ENCODE results near the gene HPX. TPM values are rescaled to one million over a fixed set of nuclear protein-coding genes. Genes with fewer than 3 reads are reported as not detected.
A peak's percentile ranks its signal among the peaks of the same experiment; 100 is the strongest.

The HPX gene
- total RNA-seq, 1 experiment from 2014 or later, result 1.0 TPM

DNA sequence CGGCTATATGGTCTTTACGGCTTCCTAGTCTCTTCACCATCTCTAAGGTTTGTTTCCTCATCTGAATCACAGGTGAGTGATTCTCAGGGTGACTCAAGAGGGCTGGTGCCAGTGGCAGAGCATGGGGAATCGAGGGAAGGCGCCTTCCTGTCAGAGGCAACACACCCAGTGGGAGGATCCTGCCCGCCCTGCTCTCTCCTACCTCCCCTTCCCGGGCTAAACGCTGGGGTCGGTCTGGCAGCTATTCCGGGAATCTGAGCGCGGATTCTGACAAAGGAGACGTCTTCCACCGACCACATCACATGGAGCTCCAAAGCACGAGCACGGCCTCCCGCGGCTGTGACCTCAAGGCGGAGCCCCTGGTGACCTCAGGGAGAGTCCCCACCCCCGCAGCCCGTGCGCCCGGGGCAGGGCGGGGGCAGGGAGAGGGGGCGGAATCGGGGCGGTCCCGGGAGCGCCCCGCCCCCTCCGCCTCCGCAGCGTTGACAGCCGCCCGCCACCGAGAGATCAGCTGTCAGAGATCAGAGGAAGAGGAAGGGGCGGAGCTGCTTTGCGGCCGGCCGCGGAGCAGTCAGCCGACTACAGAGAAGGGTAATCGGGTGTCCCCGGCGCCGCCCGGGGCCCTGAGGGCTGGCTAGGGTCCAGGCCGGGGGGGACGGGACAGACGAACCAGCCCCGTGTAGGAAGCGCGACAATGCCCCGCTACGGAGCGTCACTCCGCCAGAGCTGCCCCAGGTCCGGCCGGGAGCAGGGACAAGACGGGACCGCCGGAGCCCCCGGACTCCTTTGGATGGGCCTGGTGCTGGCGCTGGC, 50.7 kb downstream of the HPX start, which contains the start of gene SMPD1:
SMPD1 (plus strand) TSS at position 570 of the 813 bp plus-strand sequence; CDS start at position 695, 125 bp downstream.
- peak; percentile 86 for DNase-seq (ENCODE audit: low read depth, low spot score)
- ChIA-PET POLR2A (interaction anchor here (0.6 to 0.7 kb wide), 3 partner anchors 84 to 666 kb away, joined by 3 to 9 read pairs (median 6); partner anchors contain the start of gene TRIM3), CTCF (interaction anchor here (0.7 to 1.6 kb wide), 3 partner anchors 11 to 91 kb away, joined by 4 to 10 read pairs (median 10); no protein-coding TSS in a partner anchor)
- in situ Hi-C loops (cut with HindIII; ENCODE audit: low pct_unique_long_range_greater_than_20kb, low sequenced_read_pairs), result no loop called here
- no TSS peak for BruUV-seq (replicated peaks)
- intact Hi-C loops (cut with micrococcal nuclease; ENCODE audit: unreplicated experiment), result no loop called here
- H3K27ac ChIP-seq (ENCODE audit: low read length), result peak within 1 kb of the TSS; percentile 44
- ATAC-seq, result peak; percentile 97
- no peaks in the 10 kb centered on the region for H3K36me3 ChIP-seq (ENCODE audit: control insufficient read depth, insufficient read depth, low read length)
- peak within 1 kb of the TSS; percentile 58 to 66 for H3K4me3 ChIP-seq (ENCODE audit: low read depth in 2 of 2, low read length in 2 of 2)
- H3K9me3 ChIP-seq (ENCODE audit: control insufficient read depth, insufficient read depth, low read depth, low read length), result no peaks in the 10 kb centered on the region
- peak; percentile 99 for TF ChIP-seq SIN3A (IDR thresholded peaks at IDR 0.05; ENCODE audit: borderline replicate concordance, insufficient read depth, low read depth, low read length)
- TF ChIP-seq, protein P1, sequence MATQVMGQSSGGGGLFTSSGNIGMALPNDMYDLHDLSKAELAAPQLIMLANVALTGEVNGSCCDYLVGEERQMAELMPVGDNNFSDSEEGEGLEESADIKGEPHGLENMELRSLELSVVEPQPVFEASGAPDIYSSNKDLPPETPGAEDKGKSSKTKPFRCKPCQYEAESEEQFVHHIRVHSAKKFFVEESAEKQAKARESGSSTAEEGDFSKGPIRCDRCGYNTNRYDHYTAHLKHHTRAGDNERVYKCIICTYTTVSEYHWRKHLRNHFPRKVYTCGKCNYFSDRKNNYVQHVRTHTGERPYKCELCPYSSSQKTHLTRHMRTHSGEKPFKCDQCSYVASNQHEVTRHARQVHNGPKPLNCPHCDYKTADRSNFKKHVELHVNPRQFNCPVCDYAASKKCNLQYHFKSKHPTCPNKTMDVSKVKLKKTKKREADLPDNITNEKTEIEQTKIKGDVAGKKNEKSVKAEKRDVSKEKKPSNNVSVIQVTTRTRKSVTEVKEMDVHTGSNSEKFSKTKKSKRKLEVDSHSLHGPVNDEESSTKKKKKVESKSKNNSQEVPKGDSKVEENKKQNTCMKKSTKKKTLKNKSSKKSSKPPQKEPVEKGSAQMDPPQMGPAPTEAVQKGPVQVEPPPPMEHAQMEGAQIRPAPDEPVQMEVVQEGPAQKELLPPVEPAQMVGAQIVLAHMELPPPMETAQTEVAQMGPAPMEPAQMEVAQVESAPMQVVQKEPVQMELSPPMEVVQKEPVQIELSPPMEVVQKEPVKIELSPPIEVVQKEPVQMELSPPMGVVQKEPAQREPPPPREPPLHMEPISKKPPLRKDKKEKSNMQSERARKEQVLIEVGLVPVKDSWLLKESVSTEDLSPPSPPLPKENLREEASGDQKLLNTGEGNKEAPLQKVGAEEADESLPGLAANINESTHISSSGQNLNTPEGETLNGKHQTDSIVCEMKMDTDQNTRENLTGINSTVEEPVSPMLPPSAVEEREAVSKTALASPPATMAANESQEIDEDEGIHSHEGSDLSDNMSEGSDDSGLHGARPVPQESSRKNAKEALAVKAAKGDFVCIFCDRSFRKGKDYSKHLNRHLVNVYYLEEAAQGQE (IDR thresholded peaks at IDR 0.05; ENCODE audit: insufficient read depth in 1 of 2, low read depth in 2 of 2, low read length in 1 of 2), result no peak
- TF ChIP-seq POLR2AphosphoS5 (IDR thresholded peaks at IDR 0.05; ENCODE audit: low read depth, low read length), result no peak; the same call in 1 of the 2 replicates
- peak; percentile 82; the same call in 1 of the 2 replicates for TF ChIP-seq TCF7L2 (IDR thresholded peaks at IDR 0.05; ENCODE audit: low read depth, low read length)
- TF ChIP-seq, protein P2, sequence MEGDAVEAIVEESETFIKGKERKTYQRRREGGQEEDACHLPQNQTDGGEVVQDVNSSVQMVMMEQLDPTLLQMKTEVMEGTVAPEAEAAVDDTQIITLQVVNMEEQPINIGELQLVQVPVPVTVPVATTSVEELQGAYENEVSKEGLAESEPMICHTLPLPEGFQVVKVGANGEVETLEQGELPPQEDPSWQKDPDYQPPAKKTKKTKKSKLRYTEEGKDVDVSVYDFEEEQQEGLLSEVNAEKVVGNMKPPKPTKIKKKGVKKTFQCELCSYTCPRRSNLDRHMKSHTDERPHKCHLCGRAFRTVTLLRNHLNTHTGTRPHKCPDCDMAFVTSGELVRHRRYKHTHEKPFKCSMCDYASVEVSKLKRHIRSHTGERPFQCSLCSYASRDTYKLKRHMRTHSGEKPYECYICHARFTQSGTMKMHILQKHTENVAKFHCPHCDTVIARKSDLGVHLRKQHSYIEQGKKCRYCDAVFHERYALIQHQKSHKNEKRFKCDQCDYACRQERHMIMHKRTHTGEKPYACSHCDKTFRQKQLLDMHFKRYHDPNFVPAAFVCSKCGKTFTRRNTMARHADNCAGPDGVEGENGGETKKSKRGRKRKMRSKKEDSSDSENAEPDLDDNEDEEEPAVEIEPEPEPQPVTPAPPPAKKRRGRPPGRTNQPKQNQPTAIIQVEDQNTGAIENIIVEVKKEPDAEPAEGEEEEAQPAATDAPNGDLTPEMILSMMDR (IDR thresholded peaks at IDR 0.05), result no peak
- H3K4me1 ChIP-seq (ENCODE audit: control insufficient read depth, insufficient read depth, low read length), result peaks cover 8% of the 10 kb centered on the region
- no peaks in the 10 kb centered on the region for H3K27me3 ChIP-seq (ENCODE audit: control insufficient read depth, insufficient read depth, low read length)

DNA sequence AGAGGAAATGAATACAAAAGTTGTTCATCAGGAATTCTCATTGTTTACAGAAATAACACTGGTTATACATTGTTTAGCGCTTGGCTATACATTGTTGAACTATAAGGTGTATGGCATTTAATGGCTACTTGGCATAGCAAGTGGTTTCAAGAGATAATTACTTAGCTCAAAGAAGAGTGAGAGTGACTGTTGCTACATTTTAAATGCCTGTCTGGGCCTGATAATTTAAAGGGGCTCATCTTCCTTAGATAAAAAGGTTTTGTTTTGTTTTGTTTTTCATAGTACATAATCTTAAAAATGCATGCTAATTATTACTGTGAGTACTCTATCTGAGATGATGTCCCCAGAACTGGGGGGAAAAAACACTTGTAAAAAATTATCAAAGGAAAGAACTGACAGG, 52.0 kb downstream of the HPX start:
- H3K9me3 ChIP-seq (ENCODE audit: control insufficient read depth, insufficient read depth, low read depth, low read length), result no peaks in the 10 kb centered on the region
- no peak for DNase-seq (ENCODE audit: low read depth, low spot score)
- CTCF ChIA-PET, result interaction anchor here (0.6 to 2.7 kb wide), 2 partner anchors 10 to 1587 kb away, joined by 4 to 13 read pairs; no protein-coding TSS in a partner anchor
- H3K36me3 ChIP-seq (ENCODE audit: control insufficient read depth, insufficient read depth, low read length), result no peaks in the 10 kb centered on the region
- no peak overlapping the region for H3K27ac ChIP-seq (ENCODE audit: low read length)
- POLR2A ChIA-PET, result no interaction called here
- TF ChIP-seq, protein P2 (IDR thresholded peaks at IDR 0.05), result no peak
- TF ChIP-seq POLR2AphosphoS5 (IDR thresholded peaks at IDR 0.05; ENCODE audit: low read depth, low read length) (no peak), SIN3A (IDR thresholded peaks at IDR 0.05; ENCODE audit: borderline replicate concordance, insufficient read depth, low read depth, low read length) (no peak), TCF7L2 (IDR thresholded peaks at IDR 0.05; ENCODE audit: low read depth, low read length) (no peak)
- TF ChIP-seq, protein P1 (IDR thresholded peaks at IDR 0.05; ENCODE audit: insufficient read depth in 1 of 2, low read depth in 2 of 2, low read length in 1 of 2), result no peak
- H3K4me1 ChIP-seq (ENCODE audit: control insufficient read depth, insufficient read depth, low read length), result peaks cover 8% of the 10 kb centered on the region
- in situ Hi-C loops (cut with HindIII; ENCODE audit: low pct_unique_long_range_greater_than_20kb, low sequenced_read_pairs) (no loop called here), intact Hi-C loops (cut with micrococcal nuclease; ENCODE audit: unreplicated experiment) (no loop called here)
- BruUV-seq (replicated peaks), result no TSS peak
- H3K27me3 ChIP-seq (ENCODE audit: control insufficient read depth, insufficient read depth, low read length), result no peaks in the 10 kb centered on the region
- H3K4me3 ChIP-seq (ENCODE audit: low read depth in 2 of 2, low read length in 2 of 2), result no peak overlapping the region
- ATAC-seq, result no peak

Data from Panc1 (cell line).